Adrenal gland (tissue), 5 donors: Measurements from ENCODE around the gene TCEANC.

Experiments
- POLR2A ChIP-seq, 2 donors: fragments of 450-650 bp; IDR thresholded peaks; one replicate each; pipeline ENCODE4 v1.6.1; 2017; ENCODE audit warnings: antibody characterized with exemption in 2 of 2, mild to moderate bottlenecking in 2 of 2, moderate library complexity in 1 of 2
- TF ChIP-seq, protein P1 (sequence below), 6 experiments: fragments of 450-650 bp in 4 of 6; fragments of 200-600 bp in 2 of 6; sonication (generic) in 1 of 6; IDR thresholded peaks; 1 replicate in 5 of 6; 2 replicates in 1 of 6; pipeline versions ENCODE4 v1.5.1 to v1.8.0; 2016 to 2021; ENCODE audit warnings: antibody characterized with exemption in 6 of 6, mild to moderate bottlenecking in 2 of 6, moderate library complexity in 1 of 6
- donor health status: DM: no; HTN: no; CAD: no.

DNA sequence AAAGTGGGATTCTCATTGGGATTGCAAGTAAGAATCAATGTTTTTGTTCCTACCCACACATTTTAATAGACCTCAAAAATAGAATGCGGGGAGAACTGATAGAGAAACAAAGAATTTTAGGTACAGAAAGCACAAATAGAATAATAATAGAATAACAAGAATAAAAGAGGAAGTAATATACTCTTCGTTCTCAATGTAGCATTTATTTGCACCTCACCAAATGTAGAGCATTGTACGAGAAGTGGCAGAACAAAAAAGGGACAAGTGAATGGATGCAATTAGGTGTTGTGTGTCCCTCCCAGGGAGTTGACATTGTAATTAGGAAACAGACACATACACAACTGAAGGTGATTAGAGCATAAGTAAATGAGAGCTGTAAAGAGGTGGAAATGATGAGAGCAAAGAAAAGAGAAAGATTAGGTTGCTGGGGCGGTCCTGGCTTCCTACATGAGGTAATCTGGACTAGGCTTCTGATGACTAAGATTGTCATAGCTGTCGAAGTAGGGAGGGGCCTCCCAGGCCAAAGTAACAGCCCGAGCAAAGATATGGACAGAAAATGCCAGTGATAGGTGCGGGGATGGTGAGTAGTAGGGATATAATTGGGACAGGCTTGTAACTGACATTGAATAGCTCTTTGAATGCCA is 46.4 kb downstream of the TCEANC start:
- TF ChIP-seq, protein P1, sequence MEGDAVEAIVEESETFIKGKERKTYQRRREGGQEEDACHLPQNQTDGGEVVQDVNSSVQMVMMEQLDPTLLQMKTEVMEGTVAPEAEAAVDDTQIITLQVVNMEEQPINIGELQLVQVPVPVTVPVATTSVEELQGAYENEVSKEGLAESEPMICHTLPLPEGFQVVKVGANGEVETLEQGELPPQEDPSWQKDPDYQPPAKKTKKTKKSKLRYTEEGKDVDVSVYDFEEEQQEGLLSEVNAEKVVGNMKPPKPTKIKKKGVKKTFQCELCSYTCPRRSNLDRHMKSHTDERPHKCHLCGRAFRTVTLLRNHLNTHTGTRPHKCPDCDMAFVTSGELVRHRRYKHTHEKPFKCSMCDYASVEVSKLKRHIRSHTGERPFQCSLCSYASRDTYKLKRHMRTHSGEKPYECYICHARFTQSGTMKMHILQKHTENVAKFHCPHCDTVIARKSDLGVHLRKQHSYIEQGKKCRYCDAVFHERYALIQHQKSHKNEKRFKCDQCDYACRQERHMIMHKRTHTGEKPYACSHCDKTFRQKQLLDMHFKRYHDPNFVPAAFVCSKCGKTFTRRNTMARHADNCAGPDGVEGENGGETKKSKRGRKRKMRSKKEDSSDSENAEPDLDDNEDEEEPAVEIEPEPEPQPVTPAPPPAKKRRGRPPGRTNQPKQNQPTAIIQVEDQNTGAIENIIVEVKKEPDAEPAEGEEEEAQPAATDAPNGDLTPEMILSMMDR (IDR thresholded peaks at IDR 0.05), result no peak
- TF ChIP-seq POLR2A (IDR thresholded peaks at IDR 0.05), result no peak
